OCI-LY3 (cell line): Measurements from ENCODE around the gene TAF5L.

Source experiments
- H2AFZ ChIP-seq: fragments of 200-600, 300-600 bp; shearing (Covaris generic); 2 replicates; pipeline ENCODE4 v1.6.0; 2014; ENCODE audit warnings: antibody characterized with exemption, low read depth, low read length
- H3K27ac ChIP-seq: fragments of 200-600, 300-600 bp; sonication (generic); 2 replicates; pipeline ENCODE4 v1.5.1; 2014; ENCODE audit warnings: mild to moderate bottlenecking, low read length, moderate library complexity, mixed read lengths
- H3K27me3 ChIP-seq: fragments of 200-600, 300-600 bp; sonication (generic); 2 replicates; pipeline ENCODE4 v1.6.1; 2014; ENCODE audit warnings: low read depth, low read length, mixed read lengths
- H3K36me3 ChIP-seq: fragments of 200-600, 300-600 bp; sonication (generic); replicated peaks from 2 replicates; pipeline ENCODE3; 2014; ENCODE audit warnings: low read depth, low read length, mixed read lengths
- H3K4me1 ChIP-seq: fragments of 300-600, 200-600 bp; sonication (generic); 2 replicates; pipeline ENCODE4 v1.6.1; 2014; ENCODE audit warnings: low read length, mixed read lengths
- H3K4me2 ChIP-seq: fragments of 200-600, 300-600 bp; sonication (generic); 2 replicates; pipeline ENCODE4 v1.6.1; 2014; ENCODE audit warnings: low read length, mixed read lengths
- H3K4me3 ChIP-seq: fragments of 300-600, 200-600 bp; sonication (generic); 2 replicates; pipeline ENCODE4 v1.5.1; 2014; ENCODE audit warnings: antibody characterized with exemption, mild to moderate bottlenecking, low read length, moderate library complexity
- H3K79me2 ChIP-seq: fragments of 300-600, 200-600 bp; shearing (Covaris generic); 2 replicates; pipeline ENCODE4 v1.6.1; 2014; ENCODE audit warnings: mild to moderate bottlenecking, low read length, mixed read lengths
- H3K9ac ChIP-seq: fragments of 300-600, 200-600 bp; shearing (Covaris generic); 2 replicates; pipeline ENCODE4 v1.6.0; 2014; ENCODE audit warnings: mild to moderate bottlenecking, low read length, moderate library complexity
- H3K9me3 ChIP-seq: fragments of 200-600, 300-600 bp; shearing (Covaris generic); 2 replicates; pipeline ENCODE4 v1.6.1; 2014; ENCODE audit warnings: low read length, mixed read lengths; ENCODE audit not compliant: insufficient read depth
- H4K20me1 ChIP-seq: fragments of 200-600, 300-600 bp; sonication (generic); 2 replicates; pipeline ENCODE4 v1.6.1; 2016; ENCODE audit warnings: low read length, mixed read lengths; ENCODE audit not compliant: insufficient read depth
- CTCF ChIP-seq: fragments of 200-600, 300-600 bp; sonication (generic); IDR thresholded peaks from 2 replicates; pipeline ENCODE4 v1.5.1; 2014; ENCODE audit warnings: antibody characterized with exemption, low read length, low read depth
- EZH2phosphoT487 ChIP-seq: fragments of 200-600 bp; shearing (Covaris generic); IDR thresholded peaks from 2 replicates; pipeline ENCODE4 v1.6.1; 2018; ENCODE audit warnings: antibody characterized with exemption, mixed run types, low read depth

The TAF5L gene

DNA sequence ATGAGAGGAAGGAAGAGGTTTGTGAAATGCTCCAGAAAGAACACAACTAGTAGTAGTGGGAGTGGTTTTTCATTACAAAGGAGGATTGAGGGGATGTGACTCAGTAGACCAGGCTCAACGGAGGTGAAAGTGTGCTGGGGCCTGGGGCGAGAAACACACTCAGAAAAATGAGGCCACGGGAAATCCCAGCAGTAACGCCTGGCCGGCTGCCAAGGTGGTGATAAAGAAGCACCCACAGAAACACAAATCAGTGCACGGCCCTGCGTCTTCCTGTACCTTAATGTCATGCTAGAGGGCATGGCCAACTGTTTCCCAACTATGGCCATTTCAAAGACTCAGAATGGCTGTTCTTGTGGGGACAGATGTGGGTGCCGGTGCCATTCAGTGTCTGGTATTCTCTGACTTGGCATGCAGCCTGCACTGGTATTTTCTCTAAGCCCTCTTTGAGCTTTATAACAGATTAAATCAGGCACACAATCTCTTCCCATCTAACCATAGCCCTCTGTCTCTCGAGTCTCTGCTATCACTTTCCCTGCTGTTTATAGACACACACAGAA lies 38.3 kb upstream of the TAF5L start:
- Histone ChIP-seq H3K36me3 (peaks cover 52% of the 10 kb centered on the region), H4K20me1 (0 out of 2 replicates have a peak, but pooled peaks cover 3% of the 10 kb centered on the region), H3K79me2 (no peaks in the 10 kb centered on the region), H3K9me3 (no peaks in the 10 kb centered on the region), H3K9ac (no peak overlapping the region), H3K4me3 (peak overlapping the region; percentile 9; the same call in 1 of the 2 replicates), H3K4me1 (peaks cover 20% of the 10 kb centered on the region), H2AFZ (no peak overlapping the region), H3K4me2 (peak overlapping the region; percentile 51), H3K27me3 (no peaks in the 10 kb centered on the region), H3K27ac (peak overlapping the region; percentile 20; the same call in 1 of the 2 replicates)
- TF ChIP-seq CTCF (no peak), EZH2phosphoT487 (no peak)

GRCh38 chr1:229661897-229662296 lies 36.0 kb upstream of the TAF5L start:
- Histone ChIP-seq H3K4me2 (no peak overlapping the region), H3K9me3 (no peaks in the 10 kb centered on the region), H3K27me3 (no peaks in the 10 kb centered on the region), H3K79me2 (no peaks in the 10 kb centered on the region), H4K20me1 (0 out of 2 replicates have a peak, but pooled peaks cover 3% of the 10 kb centered on the region), H3K27ac (no peak overlapping the region), H3K4me3 (no peak overlapping the region), H2AFZ (no peak overlapping the region), H3K4me1 (peaks cover 20% of the 10 kb centered on the region), H3K9ac (no peak overlapping the region), H3K36me3 (peaks cover 54% of the 10 kb centered on the region)
- TF ChIP-seq CTCF (no peak), EZH2phosphoT487 (no peak)

GRCh38 chr1:229661022-229661877 lies 35.3 kb upstream of the TAF5L start:
- no peak overlapping the region for H3K4me2 ChIP-seq
- peaks cover 20% of the 10 kb centered on the region for H3K4me1 ChIP-seq
- no peak overlapping the region for H3K27ac ChIP-seq
- peak; percentile 91 for TF ChIP-seq CTCF
- TF ChIP-seq EZH2phosphoT487: no peak
- no peaks in the 10 kb centered on the region for H3K79me2 ChIP-seq
- no peak overlapping the region for H3K9ac ChIP-seq
- H3K27me3 ChIP-seq: no peaks in the 10 kb centered on the region
- no peak overlapping the region for H2AFZ ChIP-seq
- H3K9me3 ChIP-seq: no peaks in the 10 kb centered on the region
- H4K20me1 ChIP-seq: 0 out of 2 replicates have a peak, but pooled peaks cover 3% of the 10 kb centered on the region
- H3K36me3 ChIP-seq: peaks cover 61% of the 10 kb centered on the region
- no peak overlapping the region for H3K4me3 ChIP-seq

DNA sequence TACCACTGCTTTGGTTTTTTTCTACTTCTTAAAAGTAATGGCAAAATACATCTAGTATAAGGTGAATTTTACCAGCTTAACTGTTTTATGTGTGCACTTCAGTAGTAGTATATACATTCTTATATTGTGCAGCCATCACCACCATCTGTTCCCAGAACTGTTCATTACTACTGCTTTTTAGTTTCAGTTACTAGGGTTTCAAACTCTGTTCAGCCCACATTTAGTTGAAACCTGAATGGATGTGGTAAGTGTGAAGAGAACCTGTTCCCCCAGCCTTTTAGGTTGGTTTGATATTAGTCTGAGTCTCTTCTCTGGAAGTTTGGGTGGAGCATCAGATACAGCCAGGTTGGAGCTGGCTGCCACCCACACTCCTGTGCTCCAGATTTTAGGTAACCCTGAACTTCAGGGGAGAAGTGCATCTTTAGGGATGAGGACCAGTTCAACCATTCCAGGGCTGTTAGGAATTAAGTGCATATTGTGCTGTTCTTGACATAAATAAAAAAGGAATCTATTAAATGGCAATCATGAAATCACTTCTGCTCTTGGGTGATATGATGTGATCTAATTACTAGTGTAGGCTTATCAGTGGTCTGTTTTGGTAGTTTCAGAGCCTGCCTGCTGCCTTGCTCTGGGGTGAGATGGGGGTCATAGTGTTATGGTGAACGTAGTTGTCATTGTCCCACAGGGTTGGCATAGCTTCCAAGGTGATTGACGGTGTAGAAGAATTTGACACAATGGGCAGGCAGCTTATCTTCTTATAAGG lies 32.3 kb upstream of the TAF5L start:
- no peak overlapping the region for H3K4me2 ChIP-seq
- no peaks in the 10 kb centered on the region for H3K9me3 ChIP-seq
- no peaks in the 10 kb centered on the region for H3K79me2 ChIP-seq
- H3K4me1 ChIP-seq: peaks cover 4% of the 10 kb centered on the region; the same call in 1 of the 2 replicates
- H3K4me3 ChIP-seq: no peak overlapping the region
- H3K36me3 ChIP-seq: peaks cover 63% of the 10 kb centered on the region
- H2AFZ ChIP-seq: no peak overlapping the region
- no peak overlapping the region for H3K9ac ChIP-seq
- no peak for TF ChIP-seq EZH2phosphoT487
- TF ChIP-seq CTCF: no peak
- 0 out of 2 replicates have a peak, but pooled peaks cover 3% of the 10 kb centered on the region for H4K20me1 ChIP-seq
- no peak overlapping the region for H3K27ac ChIP-seq
- H3K27me3 ChIP-seq: no peaks in the 10 kb centered on the region
